ENCODE measurements around the gene SYNPO. TPM values are rescaled to one million over a fixed set of nuclear protein-coding genes. Genes with fewer than 3 reads are reported as not detected.

Gene SYNPO
- total RNA-seq, 1 donor, result under 0.01 TPM

GRCh38 chr5:150606476-150606875 lies 34.0 kb upstream of the SYNPO start:
- no peak for DNase-seq (ENCODE audit: low read depth in 2 of 3, low spot score in 2 of 3)

GRCh38 chr5:150607105-150607504 lies 33.4 kb upstream of the SYNPO start:
- no peak for DNase-seq (ENCODE audit: low read depth in 2 of 3, low spot score in 2 of 3)

DNA sequence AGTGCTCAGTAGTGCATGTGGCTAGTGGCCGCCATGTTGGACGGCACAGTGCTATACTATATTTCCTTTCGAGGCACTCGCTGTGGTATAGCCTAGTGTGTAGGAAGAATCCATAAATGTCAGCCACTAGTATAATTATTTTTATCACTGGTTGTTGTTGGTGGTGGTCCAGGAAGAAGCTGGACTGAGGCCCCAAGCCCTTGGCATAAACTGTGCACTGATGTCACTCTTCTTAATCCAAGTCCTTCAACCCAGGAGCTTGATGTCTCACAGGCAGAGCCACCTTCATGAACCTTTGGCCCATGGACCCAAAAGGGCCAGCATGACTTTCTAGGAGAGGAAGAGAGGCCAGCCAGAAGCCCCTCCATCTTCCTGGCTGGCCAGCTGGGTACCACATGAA lies 32.5 kb upstream of the SYNPO start:
- no peak for DNase-seq (ENCODE audit: low read depth in 2 of 3, low spot score in 2 of 3)

- no peak for DNase-seq (ENCODE audit: low read depth in 2 of 3, low spot score in 2 of 3)
Observed at GRCh38 chr5:150608991-150609390, 31.5 kb upstream of the SYNPO start.

GRCh38 chr5:150609843-150610584 lies 30.4 kb upstream of the SYNPO start:
- no peak for DNase-seq (ENCODE audit: low read depth in 2 of 3, low spot score in 2 of 3)

DNA sequence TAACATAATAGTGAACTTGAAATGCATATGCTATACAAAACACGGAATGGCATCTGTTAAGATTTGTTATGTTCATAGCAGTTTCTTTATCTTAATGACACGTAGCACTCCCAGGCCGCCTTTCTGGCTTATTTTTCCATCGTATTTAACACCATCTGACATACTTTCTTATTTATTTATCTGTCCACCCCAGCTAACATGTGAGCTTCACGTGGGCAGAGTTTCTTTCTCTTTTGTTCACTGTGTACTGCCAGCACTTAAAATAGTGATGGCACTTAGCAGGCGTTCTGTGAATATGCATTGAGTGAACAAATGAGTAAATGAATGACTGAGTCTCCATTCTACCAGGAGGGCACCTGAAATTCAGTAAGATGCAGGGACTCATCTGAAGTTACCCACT lies 29.4 kb upstream of the SYNPO start:
- no peak for DNase-seq (ENCODE audit: low read depth in 2 of 3, low spot score in 2 of 3)

- no peak for DNase-seq (ENCODE audit: low read depth in 2 of 3, low spot score in 2 of 3)
Observed at GRCh38 chr5:150612405-150612804, 28.1 kb upstream of the SYNPO start.

- no peak for DNase-seq (ENCODE audit: low read depth in 2 of 3, low spot score in 2 of 3)
Observed at GRCh38 chr5:150612905-150613670, 27.4 kb upstream of the SYNPO start.

DNA sequence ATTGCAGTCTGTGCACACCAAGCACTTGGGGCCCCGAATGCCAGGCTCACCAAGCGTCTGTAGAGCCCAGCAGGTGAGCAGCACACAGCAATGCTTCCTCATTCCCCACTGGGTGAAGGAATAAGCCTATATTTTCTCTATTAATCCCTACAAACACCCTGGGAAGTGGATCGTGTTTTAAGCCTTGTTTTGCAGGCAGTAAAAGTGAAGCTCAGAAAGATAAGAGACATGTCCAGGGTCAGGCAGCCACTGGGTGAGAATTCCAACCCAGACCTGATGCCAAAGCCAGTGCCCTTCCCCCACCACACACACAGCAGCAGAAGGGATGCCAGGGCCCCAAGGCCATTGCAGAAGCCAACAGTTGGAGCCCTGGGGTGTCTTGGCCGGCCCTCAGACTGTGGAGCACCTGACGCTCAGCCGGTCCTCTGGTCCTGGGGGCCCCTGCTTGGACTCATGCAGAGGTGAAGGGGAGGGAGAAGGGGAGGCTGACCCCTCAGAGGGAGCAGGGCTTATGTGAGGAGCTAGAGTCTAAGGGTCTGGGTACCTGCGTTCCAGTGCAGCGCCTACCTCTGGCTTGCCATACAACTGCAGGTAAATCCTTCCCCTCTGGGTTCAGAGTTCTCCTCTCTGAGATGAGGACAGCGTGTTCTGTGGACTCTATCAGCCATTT lies 26.3 kb upstream of the SYNPO start:
- no peak for DNase-seq (ENCODE audit: low read depth in 2 of 3, low spot score in 2 of 3)

DNA sequence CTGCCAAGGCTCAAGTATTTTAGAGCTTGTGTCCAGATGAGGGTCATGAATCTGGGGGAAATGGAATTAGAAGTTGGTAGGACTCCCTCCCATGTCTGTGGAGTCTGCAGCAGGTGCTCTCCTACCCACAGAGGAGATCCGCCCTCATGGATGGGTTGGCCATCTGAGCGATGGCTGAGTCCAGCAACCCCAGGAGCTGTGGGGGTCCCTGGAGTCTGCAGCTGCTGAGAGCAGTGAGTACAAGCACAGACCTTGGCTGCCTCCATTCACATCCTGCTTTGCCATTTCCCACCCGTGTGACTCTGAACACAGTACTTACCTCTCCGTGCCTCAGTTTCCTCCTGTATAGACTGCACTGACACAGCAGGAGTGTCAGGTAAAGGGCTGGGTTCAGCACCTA lies 25.8 kb upstream of the SYNPO start:
- no peak for DNase-seq (ENCODE audit: low read depth in 2 of 3, low spot score in 2 of 3)

DNA sequence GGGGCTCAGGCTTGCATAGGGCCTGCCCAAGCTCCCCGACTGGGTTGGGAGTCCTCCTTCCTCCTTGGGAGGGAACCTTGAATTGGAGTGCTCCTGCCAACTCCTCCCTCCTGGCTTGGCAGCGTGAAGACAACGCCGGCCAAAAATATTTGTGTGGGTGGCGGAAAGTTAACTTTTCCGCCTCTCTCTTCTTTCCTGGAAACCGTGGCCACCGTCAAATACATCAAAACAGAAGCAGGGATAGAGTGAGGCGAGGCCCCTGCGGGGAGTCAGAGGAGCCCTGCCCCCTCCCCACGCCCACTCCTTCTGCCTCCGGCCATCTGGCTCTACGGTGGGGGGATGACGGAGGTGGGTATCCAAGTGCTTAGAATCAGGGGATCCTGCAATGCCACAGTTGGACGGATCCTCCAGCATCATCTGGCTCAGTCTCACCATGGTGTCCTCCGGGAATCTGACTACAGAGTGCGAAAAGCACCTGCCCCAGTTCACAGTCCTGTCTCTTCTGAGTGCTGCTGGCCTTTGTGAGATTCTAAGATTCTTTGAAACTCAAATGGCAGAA lies 25.2 kb upstream of the SYNPO start:
- no peak for DNase-seq (ENCODE audit: low read depth in 2 of 3, low spot score in 2 of 3)

- DNase-seq (ENCODE audit: low read depth in 2 of 3, low spot score in 2 of 3), result peak in 1 of 3 donors; percentile 11
Observed at GRCh38 chr5:150616024-150616470, 24.4 kb upstream of the SYNPO start.

- DNase-seq (ENCODE audit: low read depth in 2 of 3, low spot score in 2 of 3), result no peak
Observed at GRCh38 chr5:150616506-150616905, 24.0 kb upstream of the SYNPO start.

DNA sequence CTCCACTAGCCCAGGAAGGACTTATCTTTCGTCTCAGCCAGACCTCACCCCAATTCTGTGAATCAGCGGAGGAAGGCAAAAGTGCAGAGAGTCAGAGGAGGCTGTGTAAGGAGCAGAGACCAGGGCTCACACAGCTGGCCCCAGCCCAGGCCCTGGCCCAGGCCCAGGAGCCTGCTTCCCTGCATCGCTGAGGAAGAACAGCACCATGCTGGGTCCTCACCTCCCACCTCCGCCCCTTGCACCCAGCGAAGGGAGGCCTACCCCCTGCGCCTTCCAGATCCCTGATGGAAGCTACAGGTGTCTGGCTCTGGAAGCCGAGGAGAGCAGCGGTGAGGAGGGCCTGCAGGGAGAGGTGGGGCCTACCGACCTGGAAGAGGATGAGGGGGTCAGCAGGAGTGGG lies 22.3 kb upstream of the SYNPO start:
- DNase-seq (ENCODE audit: low read depth in 2 of 3, low spot score in 2 of 3), result no peak

GRCh38 chr5:150618588-150619281 lies 21.7 kb upstream of the SYNPO start:
- no peak for DNase-seq (ENCODE audit: low read depth in 2 of 3, low spot score in 2 of 3)

DNA sequence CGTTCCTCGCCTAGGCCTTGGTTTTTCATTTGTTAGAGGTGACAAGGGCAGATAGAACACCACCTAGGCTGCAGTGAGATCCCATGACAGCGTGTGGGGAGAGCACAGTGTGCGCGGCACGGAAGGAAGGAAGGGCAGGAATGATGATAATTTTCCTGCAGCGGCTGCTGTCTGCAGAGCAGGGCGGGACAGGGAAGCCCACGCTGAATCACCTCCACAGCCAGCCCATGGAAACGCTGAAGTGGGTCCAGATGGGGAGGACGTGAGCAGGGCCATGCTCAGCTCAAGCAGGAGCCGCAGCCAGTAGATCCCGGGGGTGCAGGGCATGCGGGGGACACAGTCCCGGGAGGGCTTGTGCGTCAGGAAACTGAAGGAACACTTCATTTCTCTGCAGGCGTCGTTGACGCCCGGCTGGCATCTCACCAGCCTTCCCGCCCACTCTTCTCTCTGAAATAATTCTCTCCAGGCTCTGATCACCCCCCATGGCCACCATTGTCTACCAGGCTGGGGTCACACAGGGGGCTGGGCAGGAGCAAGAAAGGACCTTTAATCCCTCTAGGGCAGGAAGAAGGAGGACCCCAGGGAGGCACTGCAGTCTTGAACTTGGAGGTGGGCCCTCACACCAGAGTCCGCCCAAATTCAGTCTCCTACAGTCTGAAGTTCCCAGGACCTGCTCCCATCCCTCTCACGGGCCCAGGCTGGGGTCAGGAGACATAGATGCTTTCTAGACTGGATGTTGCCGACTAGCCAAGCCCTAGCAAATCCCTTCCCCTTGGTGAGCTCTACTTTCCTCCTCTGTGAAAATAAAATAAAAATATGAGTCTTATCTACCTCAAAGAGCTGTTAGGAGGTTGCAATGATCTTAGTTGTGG lies 20.9 kb upstream of the SYNPO start:
- no peak for DNase-seq (ENCODE audit: low read depth in 2 of 3, low spot score in 2 of 3)

DNA sequence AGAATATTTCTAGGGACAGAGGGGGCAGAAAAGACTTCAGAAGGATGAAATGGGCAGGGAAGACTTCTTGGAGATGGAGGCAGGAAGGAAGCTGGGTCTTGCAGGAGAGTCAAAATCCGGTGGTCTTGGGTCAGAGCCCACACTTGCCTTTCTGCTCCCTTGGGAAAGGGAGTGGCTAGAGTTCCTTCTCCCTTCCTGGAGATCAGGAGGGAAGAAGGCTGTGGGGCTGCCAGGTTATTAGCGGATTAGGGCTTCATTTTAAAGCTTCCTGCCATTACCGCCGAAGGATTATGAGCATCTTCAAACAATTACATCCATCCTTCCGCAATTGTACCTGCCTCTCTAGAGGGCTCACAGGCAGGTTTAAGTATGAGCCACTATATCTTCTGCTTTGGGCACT lies 19.2 kb upstream of the SYNPO start:
- DNase-seq (ENCODE audit: low read depth in 2 of 3, low spot score in 2 of 3), result no peak

DNA sequence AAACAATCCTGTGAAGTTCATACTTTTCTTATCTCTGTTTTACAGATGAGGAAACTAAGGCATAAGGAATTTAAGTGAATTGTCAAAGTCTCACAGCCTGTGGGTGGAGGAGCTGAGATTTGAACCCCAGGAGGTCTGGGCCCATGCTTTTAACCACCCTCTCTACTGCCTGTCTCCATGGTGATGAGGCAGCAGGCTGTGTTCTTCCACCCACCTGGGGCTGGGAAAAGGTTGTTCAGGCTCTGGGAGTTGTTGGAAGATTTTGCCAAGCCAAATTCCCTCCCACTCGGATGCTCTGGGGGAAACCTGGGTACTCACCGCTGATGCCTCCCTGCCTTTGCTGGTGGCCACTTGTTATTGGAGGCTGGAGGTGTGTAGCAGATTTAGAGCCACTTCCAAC lies 18.3 kb upstream of the SYNPO start:
- no peak for DNase-seq (ENCODE audit: low read depth in 2 of 3, low spot score in 2 of 3)

DNA sequence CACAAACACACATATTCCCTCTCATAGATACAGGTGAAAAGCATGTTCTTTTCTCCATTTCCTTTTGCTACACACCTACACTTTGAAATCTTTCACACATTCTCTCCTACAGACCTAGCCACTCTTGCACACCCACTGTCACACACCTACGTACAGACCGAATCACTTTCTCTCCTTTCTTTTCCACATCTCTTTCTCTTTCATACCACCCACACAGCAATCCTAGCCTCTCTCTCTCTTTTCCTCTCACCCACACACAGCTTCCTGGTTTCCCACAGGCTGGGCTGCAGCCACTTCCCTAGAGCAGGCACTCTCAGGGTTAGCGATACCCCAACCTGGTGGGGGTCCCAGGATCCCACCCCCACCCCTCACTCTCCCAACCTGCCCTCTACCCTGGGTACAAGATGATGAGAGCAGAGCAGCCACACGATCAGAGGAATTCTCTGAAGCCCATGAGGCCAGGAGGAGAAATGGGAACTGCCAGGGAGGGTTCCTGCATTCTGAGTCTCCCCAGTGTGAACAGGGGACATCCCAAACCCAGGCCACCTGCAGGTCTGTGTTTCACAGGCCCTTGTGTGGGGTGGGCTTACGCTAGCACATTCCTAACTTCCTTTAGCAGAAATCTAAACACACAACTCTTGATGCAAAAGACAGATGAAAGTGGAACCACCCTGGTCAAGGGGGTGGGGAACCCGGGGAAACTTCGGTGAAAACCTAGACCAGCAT lies 17.1 kb upstream of the SYNPO start:
- no peak for DNase-seq (ENCODE audit: low read depth in 2 of 3, low spot score in 2 of 3)
